ENCODE data around the gene MIER3.
"Not testable (repeated sequence)": the region's sequence is repeated elsewhere in the genome, so short reads cannot be mapped to it uniquely, and the experiment has no call there.

Gene MIER3
- 38.6 reads per million, percentile 62 among the genes with 10 or more reads in this experiment for total RNA-seq

DNA sequence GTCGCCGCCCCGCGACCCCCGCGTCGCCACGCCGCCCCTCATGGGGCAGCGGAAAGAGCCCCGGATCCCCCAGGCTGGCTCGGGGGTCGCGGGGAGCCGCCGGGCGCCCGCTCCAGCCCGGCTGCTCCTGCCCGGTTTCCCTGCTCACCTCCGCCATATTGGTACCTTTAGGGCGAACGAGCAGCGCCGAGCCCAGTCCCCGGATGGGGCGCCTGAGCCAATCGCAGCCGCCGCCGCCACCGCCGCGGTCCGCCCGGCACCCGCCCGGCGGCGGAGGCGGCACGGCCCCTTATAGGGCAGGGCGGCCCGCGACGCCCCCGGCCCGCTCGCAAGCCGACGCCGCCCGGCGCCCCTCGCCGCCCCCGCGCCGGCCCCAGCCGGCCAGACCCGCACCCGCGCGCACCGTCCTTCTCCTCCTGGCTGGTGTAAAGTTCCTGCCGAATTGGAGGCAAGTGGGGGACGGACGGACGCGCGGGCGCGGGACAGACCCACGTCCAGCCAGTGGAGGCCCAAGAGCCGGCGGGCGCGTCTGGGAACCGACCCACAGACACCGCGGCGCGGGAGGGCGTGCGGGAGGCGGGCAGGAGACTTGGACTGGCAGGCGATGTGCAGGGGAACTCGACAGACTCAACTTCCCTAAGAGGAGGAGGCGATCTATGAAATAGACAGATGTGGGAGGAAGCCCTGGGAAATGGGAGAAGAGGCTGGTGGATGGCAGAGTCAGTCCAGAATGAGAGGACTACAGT, at the start of gene MIER3:
Gene MIER3 (minus strand): TSS at position 178 of the 746 bp plus-strand sequence. CDS start 21 bp downstream, at position 157.
- peak; percentile 72 for DNase-seq

GRCh38 chr5:56995596-56995995, 43.7 kb upstream of the MIER3 start:
- no peak for DNase-seq

DNA sequence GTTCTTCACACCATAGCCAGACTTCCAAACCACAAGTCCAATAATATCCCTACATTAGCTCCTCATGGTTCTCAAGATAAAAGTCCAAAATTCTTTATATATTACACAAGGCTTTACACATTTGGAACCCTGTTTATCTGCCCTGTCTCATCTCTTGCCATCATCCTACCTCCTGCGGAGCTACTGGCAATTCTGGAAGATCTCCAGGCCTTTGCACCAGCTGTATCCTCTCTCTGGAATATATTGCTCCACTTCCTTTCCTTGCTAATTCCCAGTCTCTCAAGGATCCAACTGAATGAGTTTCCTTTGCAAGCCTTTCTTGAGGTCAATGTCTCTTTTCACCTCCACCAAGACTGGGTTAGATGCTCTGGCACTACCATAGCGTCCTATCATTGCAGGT, 41.3 kb upstream of the MIER3 start:
- no peak for DNase-seq

DNA sequence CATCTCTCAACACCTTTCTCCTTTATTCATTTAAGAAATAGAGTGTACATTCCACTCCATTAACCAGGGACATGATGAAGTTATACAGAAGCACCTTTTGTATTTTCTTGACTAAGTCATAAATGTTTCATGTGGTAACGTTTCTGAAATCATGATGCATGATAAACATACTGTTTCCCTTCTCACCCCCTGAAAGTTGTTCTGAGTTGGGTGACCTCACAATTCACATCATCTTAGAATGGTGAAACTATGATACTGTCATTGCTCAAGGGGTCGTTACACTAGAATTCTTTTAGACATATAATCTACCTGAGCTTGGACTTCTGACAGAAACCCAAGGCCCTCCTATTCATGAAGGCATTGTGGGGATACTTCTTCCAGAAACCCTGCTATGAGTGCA, 37.8 kb upstream of the MIER3 start:
- DNase-seq: no peak

DNA sequence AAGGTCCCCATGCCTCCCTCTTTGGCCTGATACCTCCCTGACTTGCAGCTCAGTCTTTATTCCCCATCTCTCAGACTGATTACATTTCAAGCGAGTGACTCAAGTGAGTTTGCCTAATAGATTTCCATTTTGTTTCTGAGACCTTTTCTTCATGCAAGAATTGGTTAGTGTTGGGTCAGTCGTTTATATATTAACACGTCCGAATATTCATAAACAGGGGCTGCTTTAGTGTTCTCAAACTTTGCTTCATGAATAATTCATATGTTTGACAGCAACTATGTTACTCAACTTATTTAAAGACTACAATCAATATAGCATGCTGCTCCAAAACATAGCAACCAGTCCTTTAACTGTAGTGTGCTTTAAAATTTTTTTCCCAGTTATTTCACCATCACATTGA, 36.6 kb upstream of the MIER3 start:
- DNase-seq: no peak

- DNase-seq: no peak
Measured at GRCh38 chr5:56987171-56987570, 35.2 kb upstream of the MIER3 start.

GRCh38 chr5:56986626-56986947, 34.7 kb upstream of the MIER3 start:
- no peak for DNase-seq

DNA sequence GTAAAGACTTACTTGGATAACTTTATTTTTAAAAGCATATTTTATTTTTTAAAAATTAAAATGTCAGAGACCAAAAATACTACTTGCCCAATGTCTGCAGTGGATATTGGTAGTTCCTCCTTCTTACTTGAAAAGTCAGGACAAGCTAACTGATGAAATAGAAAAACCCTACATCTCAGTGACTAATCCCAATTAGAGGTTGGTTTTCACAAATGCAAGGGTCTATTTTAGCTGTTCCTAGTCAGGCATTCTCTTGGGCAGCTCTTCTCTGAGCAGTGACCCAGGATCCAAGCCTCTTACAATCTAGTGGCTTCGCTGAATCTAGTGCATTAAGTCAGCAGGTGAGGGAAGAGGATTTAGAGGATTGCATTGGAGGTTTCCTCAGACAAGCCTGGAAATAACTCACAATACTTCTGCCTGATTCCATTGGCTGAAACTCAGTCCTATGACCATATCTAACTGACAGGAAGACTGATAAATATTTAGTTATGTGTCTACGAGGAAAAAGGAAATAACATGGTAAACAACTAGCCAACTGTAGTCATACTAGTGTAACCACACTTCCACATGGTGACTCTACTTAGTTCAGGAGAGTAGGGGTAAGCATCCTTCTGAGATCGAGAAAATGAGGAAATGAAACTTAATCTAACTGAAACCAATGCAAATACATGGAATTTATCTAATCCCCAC, 34.2 kb upstream of the MIER3 start:
- DNase-seq: no peak

DNA sequence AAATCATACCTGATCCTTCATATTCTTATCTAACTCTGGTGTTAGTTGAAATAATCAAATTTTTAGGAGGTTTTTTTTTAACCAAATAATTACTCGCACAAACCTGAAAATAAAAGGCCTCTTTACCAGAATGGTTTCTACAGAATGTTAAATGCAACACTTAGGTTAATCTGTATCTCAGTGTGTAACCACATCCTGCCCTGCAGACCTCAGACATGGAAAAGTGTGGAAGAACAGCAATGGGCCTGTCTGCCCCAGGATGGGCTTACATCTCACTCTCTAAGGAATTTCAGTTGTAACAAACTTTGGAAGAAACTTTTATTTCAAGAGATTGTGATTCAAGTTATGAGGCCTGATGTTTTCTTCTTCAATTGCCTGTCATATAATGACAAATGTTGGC, 32.5 kb upstream of the MIER3 start:
- DNase-seq: no peak

GRCh38 chr5:56983593-56984361, 31.9 kb upstream of the MIER3 start:
- no peak for DNase-seq

- no peak for DNase-seq
Measured at GRCh38 chr5:56981548-56982315, 29.8 kb upstream of the MIER3 start.

GRCh38 chr5:56979968-56980367, 28.0 kb upstream of the MIER3 start:
- no peak for DNase-seq

DNA sequence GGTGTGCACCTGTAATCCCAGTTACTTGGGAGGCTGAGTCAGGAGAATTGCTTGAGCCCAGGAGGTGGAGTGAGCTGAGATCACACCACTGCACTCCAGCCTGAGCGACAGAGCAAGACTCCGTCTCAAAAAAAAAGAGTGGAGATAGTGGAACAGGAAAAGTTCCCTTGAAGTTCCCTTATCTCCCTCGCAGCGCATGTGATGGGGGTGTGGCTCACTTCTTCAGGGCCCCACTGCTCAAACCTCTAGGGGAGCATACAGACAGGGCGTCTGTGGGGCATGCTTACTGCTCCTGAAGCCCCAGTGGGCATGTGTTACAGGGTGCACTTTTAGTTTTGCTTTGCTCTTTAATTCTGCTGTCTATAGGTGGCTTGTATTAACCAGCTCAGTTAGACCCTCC, 27.6 kb upstream of the MIER3 start:
- not testable (repeated sequence) for DNase-seq

GRCh38 chr5:56977822-56978221, 25.9 kb upstream of the MIER3 start:
- no peak for DNase-seq

DNA sequence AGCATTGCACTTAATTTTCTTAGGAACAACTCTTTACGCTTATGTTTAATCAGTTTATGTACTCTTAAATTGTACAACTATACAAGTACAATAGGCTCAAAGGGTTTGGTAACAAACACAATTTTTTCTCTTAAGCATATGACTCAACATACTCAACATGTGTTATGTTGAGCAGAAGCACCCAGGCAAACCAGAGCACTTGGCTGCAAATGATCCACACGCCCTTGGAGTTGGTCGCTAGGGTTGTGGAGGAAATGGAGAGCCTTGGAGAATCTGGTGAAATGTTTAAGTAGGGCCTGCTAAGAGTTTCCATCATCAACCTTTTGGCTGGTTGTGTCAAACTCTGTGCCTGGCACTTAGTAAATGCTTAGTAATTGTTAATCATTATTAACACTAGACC, 25.1 kb upstream of the MIER3 start:
- no peak for DNase-seq

- DNase-seq: no peak
Measured at GRCh38 chr5:56974241-56974640, 22.3 kb upstream of the MIER3 start.

DNA sequence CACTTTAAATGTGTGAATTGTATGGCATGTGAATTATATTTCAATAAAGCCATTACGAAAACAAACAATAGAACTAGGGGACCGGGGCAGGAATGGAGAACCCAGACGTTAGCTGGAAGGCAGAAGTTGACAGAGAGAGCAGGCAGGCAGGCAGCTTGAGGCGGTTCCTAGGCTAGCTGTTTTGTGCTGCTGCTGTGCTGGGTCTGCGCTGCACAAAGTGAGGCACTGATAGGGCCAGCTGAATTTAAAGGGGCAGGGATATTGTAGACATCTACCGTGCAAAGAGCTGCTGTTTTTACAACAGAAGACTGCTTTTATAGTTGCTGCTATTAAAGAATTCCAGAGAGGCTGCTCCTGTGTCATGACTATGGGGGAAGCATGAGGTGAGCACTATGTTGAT, 21.6 kb upstream of the MIER3 start:
- DNase-seq: no peak

- DNase-seq: no peak
Measured at GRCh38 chr5:56971275-56971674, 19.4 kb upstream of the MIER3 start.

DNA sequence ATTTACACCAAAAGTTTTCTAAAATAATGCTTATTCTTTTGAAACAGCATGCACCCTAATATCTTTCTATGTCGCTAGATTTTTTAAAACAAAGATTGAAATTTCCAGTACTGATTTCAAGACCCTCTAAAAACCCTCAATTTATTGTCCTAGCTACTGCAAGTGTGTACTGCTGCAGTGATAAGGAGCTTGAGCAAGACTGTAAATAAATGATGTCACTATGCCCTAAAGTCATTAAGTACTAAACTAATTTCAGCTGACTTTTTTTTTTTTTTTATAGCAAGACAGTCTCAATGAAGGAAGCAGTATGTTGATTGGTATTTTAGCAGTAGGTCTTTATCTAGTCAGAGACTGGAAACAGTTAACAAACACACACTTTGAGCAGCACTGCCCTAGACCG, 12.2 kb upstream of the MIER3 start:
- DNase-seq: no peak

DNA sequence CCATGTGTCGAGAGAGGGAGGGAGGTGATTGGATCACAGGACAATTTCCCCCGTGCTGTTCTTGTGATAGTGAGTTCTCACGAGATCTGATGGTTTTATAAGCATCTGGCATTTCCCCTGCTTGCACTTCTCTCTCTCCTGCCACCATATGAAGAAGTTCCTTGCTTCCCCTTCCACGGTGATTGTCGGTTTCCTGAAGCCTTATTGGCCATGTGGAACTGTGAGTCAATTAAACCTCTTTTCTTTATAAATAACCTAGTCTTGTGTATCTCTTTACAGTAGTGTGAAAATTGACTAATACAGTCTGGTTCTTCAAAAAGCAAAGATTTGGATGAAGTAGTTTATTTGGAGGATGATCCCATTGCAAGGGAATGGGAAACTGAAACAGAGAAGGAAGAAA, 11.3 kb upstream of the MIER3 start:
- DNase-seq: no peak

GRCh38 chr5:56962286-56962685, 10.4 kb upstream of the MIER3 start:
- no peak for DNase-seq

- DNase-seq: no peak
Measured at GRCh38 chr5:56961746-56962145, 9.8 kb upstream of the MIER3 start.

DNA sequence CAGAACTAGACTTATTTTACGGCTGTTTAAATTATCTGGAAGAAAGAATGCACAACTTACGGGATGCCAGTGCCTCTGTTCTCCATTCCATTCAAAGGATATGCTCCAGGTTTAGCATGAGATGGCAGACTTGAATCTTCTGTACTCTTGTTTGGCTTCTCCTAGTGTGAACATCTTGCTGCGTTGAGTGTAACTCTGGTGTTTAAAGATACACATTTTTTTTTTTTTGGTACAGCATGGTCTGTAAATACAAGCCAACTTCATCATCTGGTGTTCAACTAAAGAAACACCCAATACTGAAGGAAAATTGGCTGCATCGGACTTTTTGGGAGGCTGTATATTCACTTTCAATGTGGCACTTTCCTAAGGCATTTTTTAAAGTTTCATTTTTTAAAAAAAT, 7.4 kb upstream of the MIER3 start:
- no peak for DNase-seq
